HG02642 (cell line): Measurements from ENCODE around the gene PLCH1.
A peak's percentile ranks its signal among the peaks of the same experiment; 100 is the strongest.

Source experiments
- ATAC-seq: cut with Tn5 transposase; IDR thresholded peaks from one replicate; pipeline ENCODE4 v1.9.1; 2021; ENCODE audit warnings: mild to moderate bottlenecking; ENCODE audit not compliant: unreplicated experiment, poor library complexity

Gene PLCH1

GRCh38 chr3:155745795-155746550, 1.1 kb upstream of the PLCH1 start:
- no peak for ATAC-seq

GRCh38 chr3:155744010-155744625, 753 bp downstream of the PLCH1 start:
- peak; percentile 52 for ATAC-seq

- no peak for ATAC-seq
These were observed 1.3 kb downstream of the PLCH1 start for GRCh38 chr3:155743606-155744005.

- ATAC-seq = no peak
These were observed 2.4 kb downstream of the PLCH1 start for GRCh38 chr3:155742349-155742965.

GRCh38 chr3:155741603-155742002, 3.3 kb downstream of the PLCH1 start:
- no peak for ATAC-seq

GRCh38 chr3:155741101-155741500, 3.8 kb downstream of the PLCH1 start:
- ATAC-seq = no peak

- ATAC-seq = no peak
These were observed 5.7 kb downstream of the PLCH1 start for GRCh38 chr3:155739154-155739553.

- no peak for ATAC-seq
These were observed 6.2 kb downstream of the PLCH1 start for GRCh38 chr3:155738580-155739076.

- peak; percentile 95 for ATAC-seq
These were observed 6.9 kb downstream of the PLCH1 start for GRCh38 chr3:155737844-155738460.

- no peak for ATAC-seq
These were observed 8.5 kb downstream of the PLCH1 start for GRCh38 chr3:155736381-155736780.

- ATAC-seq = no peak
These were observed 14.0 kb downstream of the PLCH1 start for GRCh38 chr3:155730843-155731242.

GRCh38 chr3:155727836-155728235, 17.0 kb downstream of the PLCH1 start:
- no peak for ATAC-seq

GRCh38 chr3:155714295-155714718, 30.6 kb downstream of the PLCH1 start:
- ATAC-seq = no peak

GRCh38 chr3:155712008-155712407, 32.9 kb downstream of the PLCH1 start:
- peak; percentile 96 for ATAC-seq

GRCh38 chr3:155704771-155705559, 39.9 kb downstream of the PLCH1 start:
- no peak for ATAC-seq

- no peak for ATAC-seq
These were observed 40.8 kb downstream of the PLCH1 start for GRCh38 chr3:155704061-155704460.

- ATAC-seq = no peak
These were observed 41.9 kb downstream of the PLCH1 start for GRCh38 chr3:155702745-155703591.

GRCh38 chr3:155701882-155702465, 42.9 kb downstream of the PLCH1 start:
- no peak for ATAC-seq

- ATAC-seq = no peak
These were observed 47.3 kb downstream of the PLCH1 start for GRCh38 chr3:155697542-155697941.
